ENCODE data around the gene NUDT3.
"Not testable (repeated sequence)": the region's sequence is repeated elsewhere in the genome, so short reads cannot be mapped to it uniquely, and the experiment has no call there.

The NUDT3 gene

GRCh38 chr6:34252395-34252794, 140.1 kb downstream of the NUDT3 start:
- DNase-seq (ENCODE audit: low spot score), result not testable (repeated sequence)

DNA sequence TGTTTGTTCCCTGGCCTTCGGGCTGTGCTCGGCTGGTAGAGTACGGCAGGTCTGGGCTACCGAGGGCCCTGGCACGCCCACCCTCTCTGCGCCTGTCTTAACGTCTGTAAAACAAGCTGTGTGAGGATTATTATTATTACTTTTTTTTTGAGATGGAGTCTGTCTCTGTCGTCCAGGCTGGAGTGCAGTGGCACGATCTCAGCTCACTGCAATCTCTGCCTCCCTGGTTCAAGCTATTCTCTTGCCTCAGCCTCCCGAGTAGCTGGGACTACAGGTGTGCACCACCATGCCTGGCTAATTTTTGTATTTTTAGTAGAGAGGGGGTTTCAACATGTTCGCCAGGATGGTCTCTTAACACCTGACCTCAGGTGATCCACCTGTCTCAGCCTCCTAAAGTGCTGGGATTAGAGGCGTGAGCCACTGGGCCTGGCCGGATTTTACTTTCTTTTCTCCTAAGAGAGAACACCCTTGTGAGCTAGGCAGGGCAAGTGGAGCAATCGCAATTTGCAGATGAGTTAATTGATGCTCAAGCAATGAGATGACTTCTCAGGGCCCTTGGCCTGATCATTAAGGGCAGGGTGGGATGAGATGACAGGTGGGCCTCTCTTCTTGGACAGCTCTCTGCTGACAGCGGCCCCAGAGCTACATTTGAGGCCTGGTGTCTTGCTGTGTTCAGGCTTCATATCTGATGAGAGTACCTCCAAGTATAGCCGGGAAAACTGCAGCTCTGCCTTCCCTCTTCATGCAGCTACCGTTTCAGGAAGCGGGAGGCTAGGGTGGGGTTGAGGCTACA, 142.8 kb downstream of the NUDT3 start:
- no peak for DNase-seq (ENCODE audit: low spot score)

DNA sequence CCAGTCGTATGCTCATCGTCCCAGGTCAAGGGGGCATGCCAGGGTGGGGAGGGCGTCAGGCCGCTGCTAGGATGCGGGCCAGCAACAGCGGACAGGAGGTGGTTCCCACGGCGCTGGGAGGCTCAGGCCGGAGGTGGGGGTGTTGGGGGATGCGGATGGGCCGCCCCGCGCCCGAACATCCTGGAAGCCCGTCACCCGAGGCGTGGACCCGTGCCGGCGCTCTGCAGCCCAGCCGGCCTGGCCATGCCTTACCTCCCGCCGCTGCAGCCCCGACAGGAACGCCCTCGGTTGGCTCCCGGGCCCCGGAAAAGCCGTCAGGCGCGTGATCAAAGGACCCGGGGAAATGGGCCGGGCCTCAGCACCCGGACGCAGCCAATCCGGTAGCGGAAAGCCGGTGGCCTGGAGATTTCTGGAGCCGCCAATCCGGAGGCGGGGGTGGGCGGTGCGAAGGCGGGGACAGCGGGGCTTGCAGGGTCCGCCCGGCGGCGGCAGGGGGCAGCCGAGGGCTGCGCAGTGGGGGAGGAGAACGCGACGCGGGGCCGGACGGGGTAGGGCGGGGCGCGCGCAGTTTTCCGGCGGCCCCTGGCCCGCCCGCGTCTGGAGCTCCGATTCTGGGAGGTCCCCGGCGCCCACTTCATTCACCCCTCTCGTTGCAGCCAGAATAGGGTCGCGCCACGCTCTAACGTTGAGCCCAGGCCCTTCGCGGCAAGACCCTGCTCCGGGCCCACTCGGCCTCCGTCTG, 143.6 kb downstream of the NUDT3 start, which contains the start of gene SMIM29:
SMIM29 (minus strand) TSS at position 280 of the 742 bp plus-strand sequence. CDS start 1,215 bp downstream, outside the sequence.
- DNase-seq (ENCODE audit: low spot score), result peak; percentile 87

DNA sequence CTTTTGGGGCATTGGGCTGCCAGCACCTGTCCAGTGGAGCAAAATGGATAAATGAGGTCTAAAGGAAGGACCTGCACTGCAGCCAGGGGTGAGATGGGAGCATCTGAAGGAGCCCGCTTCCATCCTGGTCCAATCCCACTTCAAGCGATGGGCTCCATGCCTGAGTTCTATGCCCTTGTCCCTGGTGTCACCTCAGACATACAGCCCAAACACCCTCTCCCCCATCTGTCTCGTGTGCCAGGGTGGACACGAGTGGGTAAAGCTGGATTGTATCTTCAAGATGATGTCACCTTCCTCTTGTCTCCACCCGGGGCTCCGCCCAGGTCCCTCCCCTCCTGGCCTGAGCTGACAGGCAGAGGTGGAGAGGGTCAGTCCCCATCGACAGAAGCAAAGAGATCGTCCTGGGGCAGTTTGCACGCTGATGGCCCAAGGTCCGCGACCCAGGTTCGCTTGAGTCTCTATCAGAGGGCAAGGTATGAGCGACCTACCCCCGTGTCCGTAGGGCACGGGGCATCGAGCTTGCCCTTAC, 144.2 kb downstream of the NUDT3 start:
- no peak for DNase-seq (ENCODE audit: low spot score)

DNA sequence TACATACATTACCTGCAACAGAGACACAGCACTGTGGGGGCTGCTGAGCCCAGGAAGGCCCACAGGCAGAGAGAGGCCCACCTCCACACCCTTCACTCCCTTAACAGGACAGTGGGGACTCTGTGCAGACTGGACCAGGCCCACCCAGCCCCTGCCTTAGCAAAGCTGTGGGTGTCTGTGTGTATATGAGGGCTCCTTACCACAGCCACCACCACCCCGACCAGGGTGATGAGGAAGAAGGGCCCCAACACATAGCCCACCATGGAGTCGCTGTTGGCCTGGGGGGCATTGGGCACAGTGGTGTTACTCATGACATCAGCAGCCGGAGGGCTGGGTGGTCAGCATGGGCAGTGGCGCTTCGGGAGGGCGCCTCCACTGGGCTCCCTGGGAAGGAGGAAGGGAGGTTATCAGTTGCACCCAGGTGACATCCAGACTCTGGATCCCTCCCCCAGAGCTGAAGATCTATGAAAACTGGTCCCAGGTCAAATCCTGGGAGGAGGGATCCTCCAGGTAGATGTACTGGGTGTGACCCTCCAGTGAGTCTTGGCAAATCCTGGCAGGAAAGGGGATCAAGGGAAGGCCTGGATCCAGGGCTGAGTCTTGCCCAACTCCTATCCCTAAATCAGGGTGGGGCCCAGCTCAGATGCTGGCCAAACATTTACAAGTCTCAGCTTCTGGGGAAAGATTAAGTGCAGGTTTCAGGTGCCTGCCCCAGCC, 144.8 kb downstream of the NUDT3 start:
- no peak for DNase-seq (ENCODE audit: low spot score)

GRCh38 chr6:34246563-34247391, 145.7 kb downstream of the NUDT3 start:
- DNase-seq (ENCODE audit: low spot score), result no peak

GRCh38 chr6:34246249-34246562, 146.3 kb downstream of the NUDT3 start:
- no peak for DNase-seq (ENCODE audit: low spot score)

DNA sequence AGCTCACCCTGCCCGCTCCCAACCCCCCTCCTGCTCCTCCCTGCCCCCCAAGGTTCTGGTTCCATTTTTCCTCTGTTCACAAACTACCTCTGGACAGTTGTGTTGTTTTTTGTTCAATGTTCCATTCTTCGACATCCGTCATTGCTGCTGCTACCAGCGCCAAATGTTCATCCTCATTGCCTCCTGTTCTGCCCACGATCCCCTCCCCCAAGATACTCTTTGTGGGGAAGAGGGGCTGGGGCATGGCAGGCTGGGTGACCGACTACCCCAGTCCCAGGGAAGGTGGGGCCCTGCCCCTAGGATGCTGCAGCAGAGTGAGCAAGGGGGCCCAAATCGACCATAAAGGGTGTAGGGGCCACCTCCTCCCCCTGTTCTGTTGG, 146.7 kb downstream of the NUDT3 start:
- DNase-seq (ENCODE audit: low spot score), result not testable (repeated sequence)

GRCh38 chr6:34245032-34245760, 147.3 kb downstream of the NUDT3 start:
- not testable (repeated sequence) for DNase-seq (ENCODE audit: low spot score)

DNA sequence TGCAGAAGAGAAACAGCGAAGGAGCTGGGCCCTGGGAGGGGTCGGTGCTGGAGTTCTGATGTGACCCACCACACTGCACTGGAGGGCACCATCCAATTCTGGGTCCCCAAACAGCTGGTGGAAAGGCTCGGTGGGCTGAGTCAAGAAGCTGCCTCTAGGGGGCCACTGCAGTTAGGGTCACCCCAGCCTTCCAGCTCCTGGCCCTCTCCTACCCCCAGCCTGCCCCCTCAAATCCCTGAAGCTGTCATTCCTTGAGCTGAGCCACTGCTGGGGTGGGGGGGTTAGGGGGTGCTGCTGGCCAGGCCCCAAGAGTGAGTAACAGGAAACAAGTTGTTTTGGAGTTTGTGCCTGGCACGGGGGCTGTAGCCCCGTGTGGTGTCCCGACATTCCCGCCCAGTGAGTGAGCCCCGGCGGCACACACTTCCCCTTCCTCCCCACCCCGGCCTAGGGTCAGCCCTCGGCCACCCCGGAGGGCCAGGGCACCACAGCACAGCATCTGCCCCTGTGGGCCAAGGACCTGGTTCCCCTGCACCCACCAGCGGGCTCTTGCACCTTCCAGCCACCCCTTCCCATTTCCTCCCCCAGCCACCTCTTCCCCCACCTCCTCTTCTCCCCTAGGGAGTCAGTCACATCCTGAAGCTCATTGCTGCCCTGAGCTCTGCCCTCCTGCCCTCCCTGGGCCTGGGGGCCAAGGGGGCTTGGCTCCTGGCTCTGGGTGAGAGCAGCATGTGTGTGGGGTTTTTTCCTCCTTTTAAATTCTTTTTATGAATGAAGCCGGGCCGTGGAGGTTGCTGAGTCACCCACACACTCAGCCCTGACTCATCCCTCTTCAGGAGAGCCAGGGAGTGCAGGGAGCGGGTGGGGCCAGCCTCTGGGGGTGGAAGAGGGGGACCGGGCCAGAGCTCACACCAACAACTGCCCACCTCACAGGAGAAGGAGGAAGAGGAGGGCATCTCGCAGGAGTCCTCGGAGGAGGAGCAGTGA, 148.3 kb downstream of the NUDT3 start:
- DNase-seq (ENCODE audit: low spot score), result peak; percentile 88

DNA sequence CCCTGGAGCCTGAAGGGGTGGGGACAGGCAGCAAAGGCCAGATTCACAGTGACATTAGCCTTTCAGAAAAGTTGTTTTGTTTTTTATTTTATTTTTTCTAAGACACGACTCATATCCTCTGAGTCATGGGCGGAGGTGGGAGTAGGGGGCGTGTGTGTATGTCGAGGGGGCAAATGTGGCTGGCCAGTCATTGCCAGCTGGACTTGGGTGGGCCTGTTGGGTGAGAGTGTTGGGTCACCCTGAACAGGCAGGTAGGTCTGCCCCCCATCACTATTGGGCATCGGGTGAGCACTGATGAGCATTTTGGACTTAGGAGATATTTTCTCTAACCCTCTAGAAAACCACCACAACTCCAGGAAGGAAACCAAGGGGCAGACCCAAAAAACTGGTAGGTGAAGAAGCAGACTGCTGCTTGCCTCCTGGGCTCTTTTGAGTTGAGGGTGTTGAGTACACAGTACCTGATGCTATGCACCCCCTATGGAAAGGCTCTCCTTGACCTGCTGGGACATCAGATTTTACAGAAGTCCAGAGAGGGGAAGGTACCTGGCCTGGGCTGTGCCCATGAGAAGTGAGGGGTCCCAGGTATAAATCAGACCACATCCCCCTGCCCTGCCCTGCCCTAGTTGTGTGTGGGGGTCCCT, 149.2 kb downstream of the NUDT3 start:
- no peak for DNase-seq (ENCODE audit: low spot score)

- no peak for DNase-seq (ENCODE audit: low spot score)
These were observed 150.0 kb downstream of the NUDT3 start for GRCh38 chr6:34242252-34243130.

DNA sequence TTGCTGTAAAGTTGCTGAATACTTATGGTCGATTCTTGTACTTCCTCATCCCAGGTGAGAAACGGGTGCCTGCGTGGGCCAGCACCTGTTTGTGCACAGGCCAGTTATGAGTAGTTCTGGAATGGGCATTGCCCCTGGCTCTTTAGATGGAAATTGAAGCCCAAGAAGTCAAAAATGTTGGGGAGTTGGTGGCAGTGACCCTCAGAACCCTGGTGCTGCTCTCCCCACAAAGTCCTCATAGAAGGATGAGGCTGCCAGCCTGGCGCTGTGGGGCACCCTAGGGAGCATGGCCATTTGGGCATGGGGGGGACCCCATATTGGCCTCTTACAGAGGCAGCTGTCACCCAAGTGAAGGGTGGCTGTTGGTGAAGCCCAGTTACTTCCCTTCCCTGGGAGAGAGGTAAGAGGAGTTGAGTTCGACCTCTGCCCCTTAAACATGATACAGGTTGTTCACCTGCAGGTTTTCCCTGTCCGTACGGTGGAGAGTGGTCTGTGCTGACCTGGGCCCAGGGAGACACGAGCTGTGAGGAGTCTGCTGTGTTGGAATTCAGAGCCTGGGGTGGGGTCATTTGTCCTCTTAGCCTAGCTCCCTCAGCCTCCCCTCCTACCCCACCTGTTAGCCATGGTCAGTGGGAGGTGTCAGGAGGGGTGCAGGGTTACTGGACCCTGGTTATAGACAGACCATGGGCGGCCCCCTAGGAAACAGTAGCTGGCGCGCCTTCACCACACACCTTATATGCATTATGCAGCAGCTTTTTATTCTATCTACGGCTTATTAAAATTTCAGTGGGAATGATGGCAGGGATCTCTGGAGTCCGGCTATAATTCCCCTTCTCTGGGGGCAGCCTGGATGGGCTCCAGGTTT, 150.9 kb downstream of the NUDT3 start:
- DNase-seq (ENCODE audit: low spot score), result no peak

GRCh38 chr6:34240329-34241248, 151.9 kb downstream of the NUDT3 start:
- DNase-seq (ENCODE audit: low spot score), result no peak

DNA sequence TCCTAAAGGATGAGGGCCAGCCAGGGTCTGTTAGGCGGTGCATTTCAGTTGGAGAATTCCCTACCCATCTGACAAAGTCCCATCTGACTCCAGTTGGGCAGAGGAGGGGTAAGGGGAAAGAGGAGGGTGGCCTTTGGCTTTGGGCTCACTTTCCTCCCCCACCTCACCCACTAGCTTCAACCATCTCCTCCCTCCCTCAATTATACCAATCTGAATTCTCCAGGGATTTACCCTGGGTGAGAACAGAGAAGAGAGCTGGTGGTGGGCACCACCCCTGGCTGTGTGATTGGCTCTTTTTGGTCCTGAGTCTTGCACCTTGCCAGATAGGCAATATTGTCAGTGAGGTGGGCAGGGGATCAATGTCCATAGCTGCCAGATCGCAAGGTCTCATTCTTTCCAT, 152.6 kb downstream of the NUDT3 start:
- DNase-seq (ENCODE audit: low spot score), result no peak

- DNase-seq (ENCODE audit: low spot score), result no peak
These were observed 153.0 kb downstream of the NUDT3 start for GRCh38 chr6:34239500-34239825.
